CD4-positive, alpha-beta T cell treated with Interleukin-6 at 100 ng/mL for 8 hours (primary cell): ENCODE measurements around the gene SYNM.

ENCODE experiments used
- DNase-seq: peaks from one replicate; pipeline ENCODE4 v3.0.0-alpha.2; 2020; ENCODE audit warnings: mixed read lengths, low spot score

Gene SYNM

GRCh38 chr15:99140590-99140989 lies 35.7 kb downstream of the SYNM start:
- DNase-seq = no peak

DNA sequence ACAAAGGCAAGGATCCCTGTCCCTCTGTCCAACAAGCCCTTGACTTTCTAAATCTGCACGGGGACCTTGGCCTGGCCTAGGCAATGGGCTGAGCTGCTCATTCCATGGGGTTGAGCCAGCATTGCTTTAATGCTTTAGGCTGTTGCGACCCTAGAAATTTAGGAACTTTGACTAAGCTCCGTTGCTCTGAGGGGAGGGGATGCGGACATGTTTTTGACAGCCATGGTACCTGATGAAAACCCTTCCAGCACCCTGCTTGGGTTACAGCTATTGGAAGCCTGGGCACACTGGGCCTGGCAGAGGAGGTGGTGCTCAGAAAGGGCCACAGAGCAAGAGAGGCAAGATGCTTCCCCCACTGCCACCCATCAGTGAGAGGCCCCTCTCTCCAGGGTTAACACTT lies 37.1 kb downstream of the SYNM start:
- DNase-seq = no peak

- DNase-seq = no peak
Measured at GRCh38 chr15:99142562-99142961, 37.7 kb downstream of the SYNM start.

- DNase-seq = no peak
Measured at GRCh38 chr15:99143242-99143641, 38.4 kb downstream of the SYNM start.

DNA sequence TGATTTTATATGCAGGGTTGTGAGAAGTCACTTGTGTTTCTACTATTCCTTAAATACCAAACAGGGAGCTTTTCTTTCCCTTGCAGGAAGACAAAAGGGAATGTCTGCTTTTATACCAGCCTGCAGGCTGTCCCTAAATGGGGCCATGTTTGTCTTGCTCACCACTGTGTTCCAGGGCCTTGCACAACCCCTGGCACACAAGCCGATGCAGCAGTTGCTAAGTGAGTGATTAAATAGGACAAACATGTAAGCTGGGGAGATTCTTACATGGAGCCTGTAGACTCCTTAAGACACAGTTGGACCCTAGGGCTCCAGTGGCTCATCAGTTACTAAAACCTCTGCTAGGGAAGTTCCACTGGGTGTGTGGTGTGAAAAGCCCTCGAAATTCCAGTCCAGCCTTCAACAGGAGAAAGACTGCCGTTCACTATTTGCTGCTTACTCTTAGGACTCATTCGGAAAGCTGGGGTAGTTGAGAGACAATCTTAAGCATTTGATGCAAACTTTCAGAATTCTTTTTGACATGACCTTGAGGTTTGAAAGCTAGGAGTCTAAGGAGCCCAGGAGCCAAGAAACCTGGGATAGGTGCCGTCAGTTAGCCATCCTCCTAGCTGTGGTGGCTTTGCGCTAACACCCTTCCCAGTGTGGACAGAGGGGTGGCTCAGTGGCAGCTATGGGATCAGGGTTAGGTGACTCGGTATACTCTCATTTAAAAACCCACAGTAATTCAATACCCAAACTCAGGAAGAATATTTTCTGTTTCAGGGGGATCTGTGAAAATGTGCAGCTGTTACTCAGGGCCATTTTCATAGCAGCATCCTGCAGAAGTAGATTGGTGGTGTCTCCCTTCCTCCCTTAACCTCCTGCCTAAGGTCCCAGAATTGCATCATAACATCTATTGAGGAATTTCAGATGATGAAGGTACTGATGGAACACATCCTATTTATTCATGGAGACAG lies 39.1 kb downstream of the SYNM start:
- no peak for DNase-seq

DNA sequence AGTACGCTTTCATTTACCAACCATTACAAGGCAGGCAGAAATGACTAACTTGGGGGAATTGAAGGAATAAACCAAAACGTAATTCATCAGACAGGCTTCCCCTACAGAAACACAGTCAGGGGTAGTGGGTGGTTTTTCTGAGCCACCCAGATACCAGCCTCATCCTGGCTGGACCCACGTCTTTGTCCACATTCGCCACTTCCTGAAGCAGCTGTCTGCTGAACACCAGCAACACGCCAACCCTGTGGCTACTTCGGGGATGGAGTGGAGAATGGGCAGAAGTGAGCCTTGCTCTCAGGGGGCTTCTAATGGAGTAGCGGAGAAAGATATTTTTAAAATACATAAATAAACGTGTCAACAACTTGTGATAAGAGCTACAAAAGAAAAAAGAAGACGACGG lies 40.1 kb downstream of the SYNM start:
- no peak for DNase-seq

DNA sequence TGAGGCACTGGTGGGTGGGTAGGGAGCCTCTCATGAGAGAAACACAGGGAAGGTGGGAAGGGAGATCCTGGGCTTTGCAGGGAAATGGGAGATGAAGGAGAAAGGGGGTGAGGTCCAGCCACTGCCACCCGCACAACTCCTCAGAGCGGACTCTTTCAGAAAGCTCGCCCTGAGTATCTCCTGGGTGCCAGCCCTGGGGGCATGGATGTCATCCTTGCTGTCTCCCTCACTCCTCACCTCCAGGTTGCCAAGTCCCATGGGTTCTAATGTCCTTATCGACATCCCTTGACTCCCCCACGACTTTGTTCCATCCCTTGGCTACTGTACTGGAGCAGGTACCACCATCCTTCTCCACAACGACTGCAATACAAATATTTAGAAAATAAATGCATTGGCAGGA lies 40.9 kb downstream of the SYNM start:
- DNase-seq = no peak

DNA sequence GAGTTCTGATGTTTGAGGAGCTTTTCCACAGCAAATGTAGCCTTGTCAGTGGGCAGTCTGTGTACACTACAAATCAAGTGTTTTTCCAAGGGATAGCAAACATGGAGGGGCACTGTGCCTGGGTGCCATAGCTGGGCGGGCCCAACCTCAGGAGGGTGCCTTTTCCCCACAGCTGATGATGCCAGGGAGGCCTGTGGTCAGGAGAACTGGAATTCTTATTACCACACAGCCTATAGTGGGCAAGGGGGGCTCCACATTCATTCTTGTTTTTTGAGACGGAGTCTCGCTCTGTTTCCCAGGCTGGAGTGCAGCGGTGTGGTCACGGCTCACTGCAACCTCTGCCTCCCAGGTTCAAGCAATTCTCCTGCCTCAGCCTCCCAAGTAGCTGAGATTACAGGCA lies 41.8 kb downstream of the SYNM start:
- no peak for DNase-seq

- no peak for DNase-seq
Measured at GRCh38 chr15:99148851-99149276, 44.0 kb downstream of the SYNM start.

DNA sequence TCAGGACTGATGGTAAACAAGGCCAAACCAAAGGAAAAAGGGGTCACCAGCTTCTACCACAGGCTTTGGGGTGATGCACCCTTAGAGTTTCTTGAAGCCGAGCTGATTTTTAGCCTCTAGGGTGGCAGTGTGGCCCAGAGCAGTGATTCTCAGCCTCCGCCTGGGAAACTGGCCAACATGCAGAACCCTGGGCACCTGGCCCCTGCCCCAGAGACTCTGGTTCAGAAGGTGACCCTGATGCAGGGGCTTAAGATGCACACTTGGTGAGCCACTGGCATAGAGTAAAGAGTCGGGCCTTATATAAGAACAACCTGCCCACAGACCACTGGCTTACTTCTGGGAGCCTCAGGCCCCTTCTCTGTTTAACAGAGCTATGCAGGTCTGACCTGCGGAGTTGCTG lies 44.5 kb downstream of the SYNM start:
- DNase-seq = no peak

- no peak for DNase-seq
Measured at GRCh38 chr15:99151156-99151555, 46.3 kb downstream of the SYNM start.

DNA sequence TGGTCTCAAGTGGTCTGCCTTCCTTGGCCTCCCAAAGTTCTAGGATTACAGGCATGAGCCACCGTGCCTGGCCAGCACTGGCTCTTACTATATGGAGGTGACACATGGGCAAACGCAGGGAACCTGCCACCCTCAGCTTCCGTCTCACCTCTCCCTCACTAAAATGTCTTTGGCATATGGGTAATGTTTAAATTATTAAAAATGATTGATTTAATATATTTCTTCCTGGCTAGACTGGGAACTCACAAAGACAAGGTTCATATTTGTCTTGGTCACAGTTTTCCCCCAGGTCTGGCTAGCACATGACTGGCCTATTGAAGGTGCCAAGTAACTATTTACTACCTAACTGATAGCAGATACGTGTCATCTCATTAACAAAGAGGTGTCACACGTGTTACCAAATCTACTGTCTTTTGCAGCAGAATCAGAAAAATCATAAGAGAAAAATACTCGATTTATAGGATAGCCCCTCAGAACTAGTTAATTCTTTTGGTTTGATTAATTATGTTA lies 48.2 kb downstream of the SYNM start:
- no peak for DNase-seq

DNA sequence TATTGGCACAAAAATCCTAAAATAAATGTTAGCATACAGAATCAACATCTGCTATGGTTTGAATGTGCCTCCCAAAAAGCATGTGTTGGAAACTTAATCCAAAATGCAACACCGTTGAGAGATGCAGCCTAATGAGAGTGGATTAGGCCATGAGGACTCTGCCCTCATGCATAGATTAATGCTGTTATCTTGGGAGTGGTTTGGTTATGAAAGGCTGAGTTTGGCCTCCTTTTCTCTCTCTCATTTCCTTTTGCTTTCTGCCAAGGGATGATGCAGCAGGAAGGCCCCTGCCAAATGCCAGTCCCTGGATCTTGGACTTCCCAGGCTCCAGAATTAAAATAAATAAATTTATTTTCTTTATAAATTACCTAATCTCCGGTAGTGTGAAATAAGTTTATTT lies 49.4 kb downstream of the SYNM start:
- no peak for DNase-seq

GRCh38 chr15:99155961-99156443 lies 51.1 kb downstream of the SYNM start:
- DNase-seq = no peak

GRCh38 chr15:99157456-99157855 lies 52.6 kb downstream of the SYNM start:
- no peak for DNase-seq

DNA sequence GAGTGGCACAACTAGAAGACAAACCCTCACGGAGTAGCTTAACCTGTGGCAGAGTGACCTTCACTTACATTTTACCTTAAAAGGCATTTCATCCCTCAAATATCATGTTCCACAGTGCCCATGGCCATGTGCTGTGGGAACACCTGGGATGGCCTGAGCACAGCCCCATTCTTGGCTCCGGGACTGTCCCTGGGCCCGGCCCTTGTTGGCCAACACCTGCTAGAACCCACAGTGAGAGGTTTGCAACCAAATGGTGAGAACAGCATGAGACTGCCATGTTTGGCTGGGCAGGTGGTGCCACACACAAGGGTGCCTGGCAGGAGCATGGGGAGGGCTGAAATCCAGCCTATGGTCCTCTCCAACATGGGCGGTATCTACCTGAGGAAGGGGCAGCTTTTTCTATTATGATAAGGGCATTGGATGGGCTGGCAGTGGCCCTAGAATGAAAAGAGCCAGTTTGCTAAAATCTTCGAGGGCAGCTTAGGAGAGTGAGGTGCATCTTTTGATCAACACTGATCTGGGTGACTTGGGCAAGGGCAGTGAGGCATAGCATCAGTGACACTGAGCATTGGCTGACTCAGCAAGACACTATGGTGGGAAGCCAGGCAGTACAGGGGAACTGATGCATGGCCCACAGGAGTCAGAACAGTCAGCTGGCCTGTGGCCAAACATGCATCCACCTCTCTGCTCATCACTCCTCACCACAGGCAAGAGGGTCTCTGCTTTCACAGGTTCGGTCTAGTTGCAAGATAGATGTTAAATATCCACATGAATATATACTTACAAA lies 53.9 kb downstream of the SYNM start:
- no peak for DNase-seq

GRCh38 chr15:99163271-99164062 lies 58.6 kb downstream of the SYNM start:
- no peak for DNase-seq

- DNase-seq = no peak
Measured at GRCh38 chr15:99164119-99164518, 59.2 kb downstream of the SYNM start.

DNA sequence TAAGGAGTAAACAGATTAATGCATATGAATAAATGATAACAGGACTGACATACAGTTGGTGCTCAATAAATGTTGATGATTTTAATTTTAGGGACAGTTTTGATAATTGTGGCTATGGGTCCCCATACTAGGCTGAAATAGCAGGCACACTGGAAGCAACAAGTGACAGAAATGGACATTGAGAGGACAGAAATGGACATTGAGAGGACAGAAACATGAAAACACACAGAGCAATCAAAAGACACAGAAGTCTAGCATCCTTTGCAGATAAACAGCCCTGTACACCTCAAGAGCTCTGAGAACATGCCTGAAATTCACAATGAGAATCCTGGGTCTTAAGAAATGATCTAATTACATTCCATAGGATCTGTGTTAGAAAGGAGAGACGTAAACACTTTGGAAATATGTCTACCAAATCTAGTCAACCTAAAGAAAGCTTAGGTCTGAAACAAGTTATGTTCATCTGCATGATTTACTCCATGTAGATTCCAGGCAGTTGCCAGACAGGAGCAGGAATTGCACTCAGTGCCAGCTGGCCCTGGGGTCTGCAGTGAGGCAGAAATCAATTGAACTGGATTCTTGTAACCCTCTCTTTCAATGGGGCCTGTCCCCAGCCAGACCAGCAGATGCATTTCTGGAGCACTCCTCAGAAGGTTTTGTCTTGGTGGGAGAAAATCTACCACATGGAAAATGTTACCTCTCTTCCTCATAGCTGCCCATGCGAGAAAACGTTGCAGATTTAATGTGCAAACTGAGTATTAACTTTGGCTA lies 60.3 kb downstream of the SYNM start:
- no peak for DNase-seq

DNA sequence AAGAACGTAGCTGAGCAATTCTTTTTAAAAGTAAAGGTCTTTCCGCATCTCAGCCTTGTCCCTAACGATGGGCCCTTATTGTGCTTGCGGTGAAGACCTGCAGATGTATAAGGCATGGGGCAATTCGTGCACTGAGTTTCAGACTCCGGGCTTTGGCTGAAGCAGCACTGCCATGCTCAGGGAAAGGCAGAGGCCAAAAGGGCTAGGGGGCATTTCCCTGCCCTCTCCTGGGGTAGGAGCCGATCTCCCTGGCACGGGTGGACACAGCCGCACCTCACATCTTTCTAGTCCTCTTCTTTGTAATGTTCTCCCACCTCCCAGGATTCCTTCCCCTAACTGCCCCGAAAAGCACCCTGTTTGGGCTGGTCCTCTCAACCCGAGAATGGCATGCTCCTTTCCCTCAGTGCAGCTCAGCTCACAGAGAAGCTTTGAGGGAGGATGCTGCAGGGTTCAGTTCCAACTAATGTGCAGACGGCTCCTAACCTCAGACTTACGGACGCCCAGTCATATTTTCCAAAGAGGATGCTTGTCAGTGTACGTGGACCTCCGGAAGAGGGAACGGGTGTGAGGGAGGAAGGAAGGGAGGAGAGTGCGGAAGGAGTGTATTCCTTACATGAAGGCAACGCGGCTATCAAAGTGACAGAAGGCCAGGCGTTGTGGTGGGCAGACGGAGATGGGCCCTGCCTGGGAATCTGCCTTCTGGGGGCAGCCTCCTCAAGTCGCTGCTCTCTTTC lies 61.2 kb downstream of the SYNM start:
- no peak for DNase-seq
